Measurements from ENCODE around the gene ZNF784.

ZNF784 gene

DNA sequence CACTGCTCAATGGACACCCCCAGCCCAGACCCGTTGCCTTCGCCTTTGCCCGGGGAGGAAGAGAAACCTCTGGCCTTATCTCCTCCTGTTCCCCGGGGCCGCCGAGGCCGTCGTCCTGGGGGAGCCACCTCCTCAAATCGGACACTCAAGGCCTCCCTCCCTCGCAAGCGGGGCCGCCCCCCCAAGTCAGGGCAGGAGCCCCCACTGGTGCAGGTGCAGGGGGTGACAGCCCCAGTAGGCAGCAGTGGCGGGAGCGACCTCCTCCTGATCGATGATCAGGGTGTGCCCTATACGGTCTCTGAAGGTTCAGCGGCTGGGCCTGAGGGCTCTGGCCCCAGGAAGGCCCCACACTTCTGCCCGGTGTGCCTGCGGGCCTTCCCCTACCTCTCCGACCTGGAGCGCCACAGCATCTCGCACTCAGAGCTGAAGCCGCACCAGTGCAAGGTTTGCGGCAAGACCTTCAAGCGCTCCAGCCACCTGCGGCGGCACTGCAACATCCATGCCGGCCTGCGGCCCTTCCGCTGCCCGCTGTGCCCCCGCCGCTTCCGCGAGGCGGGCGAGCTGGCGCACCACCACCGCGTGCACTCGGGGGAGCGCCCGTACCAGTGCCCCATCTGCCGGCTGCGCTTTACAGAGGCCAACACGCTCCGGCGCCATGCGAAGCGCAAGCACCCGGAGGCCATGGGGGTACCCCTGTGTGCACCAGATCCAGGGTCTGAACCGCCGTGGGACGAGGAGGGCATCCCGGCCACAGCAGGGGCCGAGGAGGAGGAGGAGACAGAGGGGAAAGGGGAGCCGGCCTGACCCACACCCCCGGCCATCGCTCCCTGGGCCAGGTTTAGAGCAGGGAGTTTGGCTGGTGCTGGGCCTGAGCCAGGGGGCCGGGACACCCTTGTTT is 22.0 kb downstream of the ZNF784 start:
- Histone ChIP-seq H3K4me1 (ENCODE audit: control insufficient read depth, insufficient read depth, low read length, poor library complexity, severe bottlenecking) (peaks cover 12% of the 10 kb centered on the region), H3K27ac (ENCODE audit: low read depth, low read length, severe bottlenecking) (no peak overlapping the region), H3K36me3 (ENCODE audit: control insufficient read depth, insufficient read depth, low read length) (peaks cover 14% of the 10 kb centered on the region), H3K4me3 (ENCODE audit: extremely low read depth, insufficient read depth, low read length, poor library complexity, severe bottlenecking) (no peak overlapping the region), H3K9me3 (ENCODE audit: control insufficient read depth, low read length) (no peaks in the 10 kb centered on the region)
- 97% methylated on average over 45 to 57 of the region's 60 CpGs for WGBS, 2 experiments (ENCODE audit: insufficient coverage in 2 of 2)

DNA sequence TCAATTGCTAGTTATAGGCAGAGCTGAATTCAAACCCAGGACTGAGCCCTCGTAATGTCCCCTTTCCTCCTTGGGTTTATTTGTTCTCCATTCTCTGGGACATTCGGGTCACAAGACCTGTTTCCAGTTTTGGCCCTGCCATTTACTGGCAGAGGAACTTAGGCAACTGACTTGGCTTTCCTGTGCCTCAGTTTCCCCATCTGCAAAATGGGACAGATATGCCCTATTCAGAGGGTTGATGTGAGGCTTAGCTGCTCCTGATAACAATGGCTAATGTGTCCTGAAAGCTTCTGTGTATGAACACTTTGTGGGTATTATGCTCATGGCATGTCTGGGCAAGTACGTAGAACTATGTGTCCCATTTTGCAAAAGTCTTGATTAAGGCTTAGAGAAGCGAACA is 23.3 kb downstream of the ZNF784 start:
- 90 to 97% methylated on average over 4 of the region's 4 CpGs for WGBS, 2 experiments (ENCODE audit: insufficient coverage in 2 of 2)
- Histone ChIP-seq H3K27ac (ENCODE audit: low read depth, low read length, severe bottlenecking) (peak overlapping the region; percentile 97), H3K9me3 (ENCODE audit: control insufficient read depth, low read length) (no peaks in the 10 kb centered on the region), H3K4me3 (ENCODE audit: extremely low read depth, insufficient read depth, low read length, poor library complexity, severe bottlenecking) (peak overlapping the region; percentile 61), H3K36me3 (ENCODE audit: control insufficient read depth, insufficient read depth, low read length) (peaks cover 16% of the 10 kb centered on the region), H3K4me1 (ENCODE audit: control insufficient read depth, insufficient read depth, low read length, poor library complexity, severe bottlenecking) (peaks cover 9% of the 10 kb centered on the region)

DNA sequence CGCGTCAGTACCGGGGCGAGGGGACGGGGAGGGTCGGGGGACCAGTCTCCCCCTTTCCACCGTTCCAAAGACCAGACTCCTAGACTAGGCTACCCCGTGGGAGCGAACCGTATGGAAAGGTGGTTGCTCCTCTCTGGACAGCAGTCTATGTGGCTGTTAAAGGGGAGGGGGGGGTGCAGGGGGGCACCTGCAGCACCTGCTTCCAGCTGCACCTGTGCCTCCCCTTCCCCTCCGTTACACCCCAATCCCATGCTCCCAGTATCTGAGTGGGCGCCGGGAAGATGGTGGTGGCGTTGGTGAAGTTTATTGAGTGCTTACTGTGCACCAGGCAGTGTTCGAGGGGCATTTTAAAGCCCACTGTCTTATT is 23.7 kb downstream of the ZNF784 start:
- no peaks in the 10 kb centered on the region for H3K9me3 ChIP-seq (ENCODE audit: control insufficient read depth, low read length)
- peak overlapping the region; percentile 61 for H3K4me3 ChIP-seq (ENCODE audit: extremely low read depth, insufficient read depth, low read length, poor library complexity, severe bottlenecking)
- WGBS, 2 experiments (ENCODE audit: insufficient coverage in 2 of 2) = 14 to 83% methylated on average over 1 to 7 of the region's 15 CpGs
- H3K27ac ChIP-seq (ENCODE audit: low read depth, low read length, severe bottlenecking) = peak overlapping the region; percentile 97
- peaks cover 21% of the 10 kb centered on the region for H3K36me3 ChIP-seq (ENCODE audit: control insufficient read depth, insufficient read depth, low read length)
- H3K4me1 ChIP-seq (ENCODE audit: control insufficient read depth, insufficient read depth, low read length, poor library complexity, severe bottlenecking) = peaks cover 9% of the 10 kb centered on the region

DNA sequence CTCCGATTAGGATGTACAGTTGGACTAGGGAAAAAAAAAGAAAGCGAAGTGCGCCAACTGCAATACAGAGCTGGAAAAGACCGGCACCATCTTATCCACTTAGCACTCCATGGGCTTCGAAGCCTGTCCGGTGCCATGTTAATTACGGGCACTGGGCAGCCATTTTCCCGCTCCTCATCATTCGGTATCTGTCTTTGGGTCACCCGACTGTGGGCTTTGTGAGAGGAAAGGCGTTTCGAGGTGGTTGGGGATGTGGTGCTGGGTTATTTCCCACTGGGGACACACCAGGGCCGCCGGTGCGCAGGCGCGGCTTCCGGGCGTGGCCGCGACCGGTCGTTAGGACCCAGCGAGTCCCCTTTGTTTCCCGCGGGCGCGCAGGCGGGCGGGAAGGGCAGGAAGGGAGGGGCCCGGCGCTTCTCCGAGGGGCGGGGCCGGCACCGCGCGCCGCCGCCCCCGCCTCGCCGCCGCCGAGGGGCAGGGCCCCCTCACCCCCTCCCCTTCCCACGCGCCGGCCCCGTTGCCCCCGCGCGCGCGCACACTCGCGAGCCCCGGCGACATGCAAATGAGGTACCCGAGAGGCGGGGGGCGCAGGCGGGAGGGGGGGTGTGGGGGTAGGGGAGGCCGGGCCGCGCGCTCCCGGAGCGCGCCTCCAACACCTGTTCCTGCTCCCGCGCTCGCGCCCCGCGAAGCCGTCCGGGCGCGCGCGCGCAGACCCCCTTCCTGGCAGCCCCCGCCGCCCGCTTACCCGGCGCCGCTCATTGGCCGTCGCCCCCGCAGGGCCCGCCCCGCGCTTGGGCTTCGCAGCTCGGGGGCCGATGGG is 24.3 kb downstream of the ZNF784 start, which contains the start of gene ZNF524:
TSS of gene ZNF524 (plus strand) at position 447 of the 820 bp plus-strand sequence. CDS start 1,825 bp downstream, outside the sequence.
- H3K9me3 ChIP-seq (ENCODE audit: control insufficient read depth, low read length) = no peaks in the 10 kb centered on the region
- peaks cover 9% of the 10 kb centered on the region for H3K4me1 ChIP-seq (ENCODE audit: control insufficient read depth, insufficient read depth, low read length, poor library complexity, severe bottlenecking)
- WGBS, 2 experiments (ENCODE audit: insufficient coverage in 2 of 2) = 0% methylated on average over 36 to 38 of the region's 97 CpGs
- H3K36me3 ChIP-seq (ENCODE audit: control insufficient read depth, insufficient read depth, low read length) = peaks cover 26% of the 10 kb centered on the region
- peak within 1 kb of the TSS; percentile 97 for H3K27ac ChIP-seq (ENCODE audit: low read depth, low read length, severe bottlenecking)
- H3K4me3 ChIP-seq (ENCODE audit: extremely low read depth, insufficient read depth, low read length, poor library complexity, severe bottlenecking) = peak within 1 kb of the TSS; percentile 61

DNA sequence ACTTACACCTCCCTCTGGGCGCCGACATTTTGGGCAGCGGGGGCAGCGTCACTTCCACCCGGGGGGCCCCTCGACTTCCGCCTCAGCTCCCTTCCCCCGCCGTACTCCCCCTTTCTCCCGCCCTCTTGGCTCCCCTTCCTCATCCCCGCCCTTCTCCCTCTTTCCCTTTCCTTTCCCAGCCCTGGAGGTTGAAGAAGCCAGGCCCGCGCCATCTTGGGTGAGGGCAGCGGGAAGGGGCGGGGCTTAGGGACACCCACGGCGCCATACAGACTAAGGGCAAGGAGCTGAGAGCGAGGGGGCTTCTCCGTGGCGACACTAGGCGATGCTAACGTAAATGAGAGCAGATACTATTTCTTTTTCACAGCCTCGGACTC is 24.9 kb downstream of the ZNF784 start, which contains the start of gene FIZ1:
TSS of gene FIZ1 (minus strand) at position 50 of the 374 bp plus-strand sequence. CDS start 1,652 bp downstream, outside the sequence.
- no peaks in the 10 kb centered on the region for H3K9me3 ChIP-seq (ENCODE audit: control insufficient read depth, low read length)
- H3K4me3 ChIP-seq (ENCODE audit: extremely low read depth, insufficient read depth, low read length, poor library complexity, severe bottlenecking) = peak within 1 kb of the TSS; percentile 61
- H3K4me1 ChIP-seq (ENCODE audit: control insufficient read depth, insufficient read depth, low read length, poor library complexity, severe bottlenecking) = peaks cover 9% of the 10 kb centered on the region
- 1% methylated on average over 15 of the region's 23 CpGs for WGBS, 2 experiments (ENCODE audit: insufficient coverage in 2 of 2)
- peaks cover 32% of the 10 kb centered on the region for H3K36me3 ChIP-seq (ENCODE audit: control insufficient read depth, insufficient read depth, low read length)
- peak within 1 kb of the TSS; percentile 97 for H3K27ac ChIP-seq (ENCODE audit: low read depth, low read length, severe bottlenecking)

DNA sequence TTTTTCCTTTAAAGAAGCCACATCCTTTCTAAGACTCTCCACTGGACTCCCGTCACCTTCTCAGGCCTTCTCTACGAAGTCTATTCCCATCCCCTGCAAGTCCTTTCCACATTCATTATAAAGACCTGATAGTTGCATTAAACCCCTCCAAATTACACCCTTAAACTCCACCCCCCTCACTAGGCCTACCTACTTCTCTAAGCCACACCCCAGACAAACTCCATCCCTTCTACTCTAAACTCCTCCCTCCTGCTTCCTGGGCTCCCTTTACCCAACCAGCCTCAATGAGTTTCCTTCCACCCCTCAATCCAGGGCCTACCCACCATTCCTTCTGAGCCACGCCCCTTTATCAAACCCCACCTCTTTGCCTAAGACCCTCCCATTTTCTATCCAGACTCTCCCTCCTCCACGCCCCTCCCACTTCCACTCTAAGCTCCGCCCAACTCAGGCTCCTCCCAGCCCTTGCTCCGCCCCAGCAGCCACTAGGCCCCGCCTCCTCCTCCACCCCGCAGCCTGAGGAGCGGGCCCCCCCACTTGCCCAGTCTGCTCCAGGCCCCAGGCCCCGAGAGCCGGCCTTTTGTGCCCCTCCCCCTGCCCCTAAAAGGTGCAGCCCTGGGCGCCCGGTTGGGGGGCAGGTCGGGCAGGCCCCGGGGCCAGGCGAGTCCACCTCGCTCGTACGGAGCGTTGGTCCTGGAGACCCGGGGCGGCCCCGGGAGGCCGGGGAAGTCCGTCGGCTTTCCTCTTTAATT is 25.5 kb downstream of the ZNF784 start:
- WGBS, 2 experiments (ENCODE audit: insufficient coverage in 2 of 2) = 0 to 9% methylated on average over 17 to 22 of the region's 26 CpGs
- H3K4me3 ChIP-seq (ENCODE audit: extremely low read depth, insufficient read depth, low read length, poor library complexity, severe bottlenecking) = peak overlapping the region; percentile 61
- H3K36me3 ChIP-seq (ENCODE audit: control insufficient read depth, insufficient read depth, low read length) = peaks cover 35% of the 10 kb centered on the region
- H3K4me1 ChIP-seq (ENCODE audit: control insufficient read depth, insufficient read depth, low read length, poor library complexity, severe bottlenecking) = peaks cover 9% of the 10 kb centered on the region
- H3K9me3 ChIP-seq (ENCODE audit: control insufficient read depth, low read length) = no peaks in the 10 kb centered on the region
- peak overlapping the region; percentile 97 for H3K27ac ChIP-seq (ENCODE audit: low read depth, low read length, severe bottlenecking)

DNA sequence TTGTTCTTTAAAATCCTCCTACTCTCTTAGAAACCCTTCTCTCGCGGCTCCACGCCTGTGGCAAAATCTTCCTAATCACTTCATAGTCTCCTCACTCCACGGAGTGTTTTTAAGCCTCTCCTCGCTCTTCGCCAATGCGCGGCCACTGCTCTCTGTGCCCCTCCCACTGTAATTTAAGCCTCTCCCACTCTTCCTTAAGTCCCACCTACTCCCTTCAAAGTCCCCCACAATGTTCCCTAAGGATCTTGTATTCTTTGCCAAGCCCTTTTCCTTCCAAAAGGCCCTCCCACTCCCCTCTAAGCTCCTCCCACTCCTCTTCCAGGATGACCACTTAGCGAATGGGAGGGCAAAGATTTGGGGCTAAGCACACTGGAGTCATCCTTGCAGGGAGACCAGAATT is 26.3 kb downstream of the ZNF784 start:
- no peaks in the 10 kb centered on the region for H3K9me3 ChIP-seq (ENCODE audit: control insufficient read depth, low read length)
- H3K4me1 ChIP-seq (ENCODE audit: control insufficient read depth, insufficient read depth, low read length, poor library complexity, severe bottlenecking) = peaks cover 9% of the 10 kb centered on the region
- no peak overlapping the region for H3K4me3 ChIP-seq (ENCODE audit: extremely low read depth, insufficient read depth, low read length, poor library complexity, severe bottlenecking)
- WGBS, 2 experiments (ENCODE audit: insufficient coverage in 2 of 2) = 85 to 93% methylated on average over 9 of the region's 9 CpGs
- H3K36me3 ChIP-seq (ENCODE audit: control insufficient read depth, insufficient read depth, low read length) = peaks cover 38% of the 10 kb centered on the region
- H3K27ac ChIP-seq (ENCODE audit: low read depth, low read length, severe bottlenecking) = no peak overlapping the region

DNA sequence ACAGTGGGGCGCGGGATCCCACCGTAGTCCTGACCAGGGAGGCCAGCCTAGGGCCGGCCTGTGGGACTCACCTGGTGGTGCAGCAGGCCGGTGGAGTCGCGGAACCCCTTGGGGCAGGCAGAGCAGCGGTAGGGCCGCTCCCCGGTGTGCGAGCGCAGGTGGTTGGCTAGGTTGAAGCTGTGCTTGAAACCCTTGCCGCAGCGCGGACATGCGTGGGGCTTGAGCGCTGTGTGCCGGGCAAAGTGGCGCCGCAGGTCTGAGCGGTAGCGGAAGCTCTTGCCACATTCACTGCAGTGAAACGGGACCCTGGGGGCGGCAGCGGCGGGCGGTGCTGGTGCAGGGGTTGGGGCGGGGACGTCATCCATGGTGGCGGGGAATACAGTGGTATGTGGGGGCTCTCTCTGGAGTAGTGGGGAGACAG is 26.9 kb downstream of the ZNF784 start:
- WGBS, 2 experiments (ENCODE audit: insufficient coverage in 2 of 2) = 95% methylated on average over 22 to 25 of the region's 30 CpGs
- H3K4me1 ChIP-seq (ENCODE audit: control insufficient read depth, insufficient read depth, low read length, poor library complexity, severe bottlenecking) = peaks cover 9% of the 10 kb centered on the region
- H3K9me3 ChIP-seq (ENCODE audit: control insufficient read depth, low read length) = no peaks in the 10 kb centered on the region
- no peak overlapping the region for H3K27ac ChIP-seq (ENCODE audit: low read depth, low read length, severe bottlenecking)
- H3K4me3 ChIP-seq (ENCODE audit: extremely low read depth, insufficient read depth, low read length, poor library complexity, severe bottlenecking) = no peak overlapping the region
- peaks cover 40% of the 10 kb centered on the region for H3K36me3 ChIP-seq (ENCODE audit: control insufficient read depth, insufficient read depth, low read length)

DNA sequence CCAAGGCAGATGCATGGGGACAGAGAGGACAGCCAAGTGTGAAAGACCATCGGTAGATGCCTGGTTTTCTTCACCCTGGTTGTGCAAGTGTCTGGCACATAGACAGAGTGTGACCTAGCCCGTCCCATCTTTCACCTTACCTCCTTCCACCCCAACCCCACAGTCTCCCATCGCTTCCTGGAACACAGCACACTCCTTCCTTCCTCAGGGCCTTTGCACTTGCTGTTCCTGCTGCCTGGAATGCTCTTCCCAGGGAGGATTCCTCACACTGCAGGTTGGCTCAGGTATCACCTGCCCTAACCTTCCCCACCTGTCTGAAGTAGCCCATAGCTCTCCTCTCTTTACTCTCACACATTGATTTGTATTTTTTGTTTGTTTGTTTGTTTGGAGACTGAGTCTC is 28.1 kb downstream of the ZNF784 start:
- H3K4me3 ChIP-seq (ENCODE audit: extremely low read depth, insufficient read depth, low read length, poor library complexity, severe bottlenecking) = no peak overlapping the region
- H3K4me1 ChIP-seq (ENCODE audit: control insufficient read depth, insufficient read depth, low read length, poor library complexity, severe bottlenecking) = peaks cover 7% of the 10 kb centered on the region
- peaks cover 52% of the 10 kb centered on the region for H3K36me3 ChIP-seq (ENCODE audit: control insufficient read depth, insufficient read depth, low read length)
- WGBS, 2 experiments (ENCODE audit: insufficient coverage in 2 of 2) = 95 to 96% methylated on average over 2 to 3 of the region's 3 CpGs
- H3K27ac ChIP-seq (ENCODE audit: low read depth, low read length, severe bottlenecking) = no peak overlapping the region
- no peaks in the 10 kb centered on the region for H3K9me3 ChIP-seq (ENCODE audit: control insufficient read depth, low read length)

DNA sequence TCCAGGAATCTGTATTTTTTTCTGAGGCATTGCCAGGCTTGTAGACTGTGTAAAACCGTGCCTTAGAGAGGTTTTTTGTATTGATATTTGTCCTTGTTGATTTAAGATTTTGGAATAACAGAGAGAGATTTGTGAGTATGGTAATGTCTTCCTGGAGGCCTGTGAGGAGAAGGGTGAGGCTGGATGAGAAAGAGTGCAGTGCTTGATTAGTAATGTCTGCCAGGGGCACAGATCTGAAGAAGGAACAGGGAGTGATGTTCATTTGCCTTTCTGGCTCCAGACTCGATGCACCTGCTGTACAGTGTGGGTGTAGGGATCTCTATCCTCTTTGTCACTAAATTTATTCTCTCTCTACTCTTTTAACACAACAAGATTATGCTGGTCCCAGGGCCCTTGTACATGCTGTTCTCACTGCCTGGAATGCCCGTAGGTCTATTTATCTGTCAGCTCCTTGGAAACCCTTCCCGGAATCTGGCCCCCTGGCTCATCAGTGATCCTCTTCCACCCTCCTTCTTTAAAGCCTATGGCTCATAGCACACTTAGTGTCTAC is 29.3 kb downstream of the ZNF784 start:
- no peaks in the 10 kb centered on the region for H3K9me3 ChIP-seq (ENCODE audit: control insufficient read depth, low read length)

More for the DNA sequence above, 29.3 kb downstream of the ZNF784 start:
- peaks cover 54% of the 10 kb centered on the region for H3K36me3 ChIP-seq (ENCODE audit: control insufficient read depth, insufficient read depth, low read length)
- no peak overlapping the region for H3K4me3 ChIP-seq (ENCODE audit: extremely low read depth, insufficient read depth, low read length, poor library complexity, severe bottlenecking)
- WGBS, 2 experiments (ENCODE audit: insufficient coverage in 2 of 2) = 92 to 100% methylated on average over 3 of the region's 4 CpGs
- H3K27ac ChIP-seq (ENCODE audit: low read depth, low read length, severe bottlenecking) = no peak overlapping the region
- no peaks in the 10 kb centered on the region for H3K4me1 ChIP-seq (ENCODE audit: control insufficient read depth, insufficient read depth, low read length, poor library complexity, severe bottlenecking)

Data from mesodermal cell (in vitro differentiated cells).